GM23248 (cell line): ENCODE data around the gene LRRC43.

Source experiments
- EZH2 ChIP-seq: fragments of 200-600 bp; sonication (generic); IDR thresholded peaks from 2 replicates; pipeline ENCODE4 v1.6.1; 2018; ENCODE audit warnings: antibody characterized with exemption, mild to moderate bottlenecking; ENCODE audit not compliant: insufficient read depth, poor library complexity, severe bottlenecking
- EZH2phosphoT487 ChIP-seq: fragments of 200-600 bp; sonication (generic); IDR thresholded peaks from 2 replicates; pipeline ENCODE4 v1.6.1; 2018; ENCODE audit warnings: antibody characterized with exemption, moderate library complexity, mild to moderate bottlenecking, low read depth; ENCODE audit not compliant: insufficient read depth

GRCh38 chr12:122238861-122239260 is 55.9 kb downstream of the LRRC43 start:
- no peak for TF ChIP-seq EZH2
- no peak for TF ChIP-seq EZH2phosphoT487
